Parathyroid adenoma (tissue), 2 donors: Measurements from ENCODE around the gene FIGN.

Source experiments
- H2AFZ ChIP-seq: fragments of 300-600 bp; sonication (generic); one replicate; pipeline ENCODE4 v1.7.0; 2017; ENCODE audit warnings: antibody characterized with exemption, mild to moderate bottlenecking
- H3K27ac ChIP-seq: fragments of 300-600 bp; sonication (generic); one replicate; pipeline ENCODE4 v1.7.0; 2017
- H3K27me3 ChIP-seq: fragments of 300-600 bp; sonication (generic); one replicate; pipeline ENCODE4 v1.7.0; 2017; ENCODE audit warnings: low read length; ENCODE audit not compliant: control insufficient read depth, insufficient read depth
- H3K36me3 ChIP-seq: fragments of 300-600 bp; sonication (generic); one replicate; pipeline ENCODE4 v1.7.0; 2017; ENCODE audit warnings: low read length; ENCODE audit not compliant: control insufficient read depth, insufficient read depth
- H3K4me1 ChIP-seq: fragments of 300-600 bp; sonication (generic); one replicate; pipeline ENCODE4 v1.7.0; 2017; ENCODE audit warnings: control low read depth
- H3K4me2 ChIP-seq: fragments of 300-600 bp; sonication (generic); one replicate; pipeline ENCODE4 v1.7.0; 2017; ENCODE audit warnings: low read length
- H3K4me3 ChIP-seq: fragments of 300-600 bp; sonication (generic); one replicate; pipeline ENCODE4 v1.7.0; 2017; ENCODE audit warnings: low read depth, low read length
- H3K79me2 ChIP-seq: fragments of 300-600 bp; sonication (generic); one replicate; pipeline ENCODE4 v1.7.0; 2017; ENCODE audit warnings: control low read depth
- H3K9ac ChIP-seq: fragments of 300-600 bp; sonication (generic); one replicate; pipeline ENCODE4 v1.7.0; 2017; ENCODE audit warnings: mild to moderate bottlenecking
- H3K9me3 ChIP-seq: fragments of 300-600 bp; sonication (generic); one replicate; pipeline ENCODE4 v1.7.0; 2017; ENCODE audit warnings: low read length; ENCODE audit not compliant: control insufficient read depth
- TF ChIP-seq, protein P1 (sequence below): fragments of 300-600 bp; sonication (generic); IDR thresholded peaks from one replicate; pipeline ENCODE4 v1.7.0; 2017; ENCODE audit warnings: antibody characterized with exemption, mild to moderate bottlenecking
- donor health status: primary hyperparathyroidism.

FIGN gene

DNA sequence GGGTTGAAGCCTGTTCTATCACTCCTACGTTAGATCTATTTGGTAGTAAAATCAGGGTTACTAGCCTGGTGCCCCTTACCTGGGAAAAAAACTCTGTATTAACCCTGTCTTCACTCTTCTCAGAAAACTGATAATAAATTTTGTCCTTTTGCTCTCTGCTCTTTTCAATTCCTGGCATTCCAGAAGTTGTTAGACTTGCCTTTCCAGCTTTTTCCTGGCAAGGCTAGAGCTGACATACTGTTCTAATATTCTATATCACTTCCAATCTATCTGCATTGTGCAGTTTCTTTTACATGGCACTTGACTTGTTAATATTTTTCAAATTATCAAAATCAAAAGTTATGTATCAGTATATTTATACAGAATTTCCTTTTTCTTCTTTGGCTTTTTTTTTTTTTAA is 162.2 kb downstream of the FIGN start:
- Histone ChIP-seq H2AFZ (no peak overlapping the region), H3K27ac (no peak overlapping the region), H3K4me3 (no peak overlapping the region), H3K9ac (no peak overlapping the region), H3K27me3 (no peaks in the 10 kb centered on the region), H3K36me3 (no peaks in the 10 kb centered on the region), H3K9me3 (no peaks in the 10 kb centered on the region), H3K4me2 (no peak overlapping the region), H3K4me1 (no peaks in the 10 kb centered on the region), H3K79me2 (no peaks in the 10 kb centered on the region)
- TF ChIP-seq, protein P1, sequence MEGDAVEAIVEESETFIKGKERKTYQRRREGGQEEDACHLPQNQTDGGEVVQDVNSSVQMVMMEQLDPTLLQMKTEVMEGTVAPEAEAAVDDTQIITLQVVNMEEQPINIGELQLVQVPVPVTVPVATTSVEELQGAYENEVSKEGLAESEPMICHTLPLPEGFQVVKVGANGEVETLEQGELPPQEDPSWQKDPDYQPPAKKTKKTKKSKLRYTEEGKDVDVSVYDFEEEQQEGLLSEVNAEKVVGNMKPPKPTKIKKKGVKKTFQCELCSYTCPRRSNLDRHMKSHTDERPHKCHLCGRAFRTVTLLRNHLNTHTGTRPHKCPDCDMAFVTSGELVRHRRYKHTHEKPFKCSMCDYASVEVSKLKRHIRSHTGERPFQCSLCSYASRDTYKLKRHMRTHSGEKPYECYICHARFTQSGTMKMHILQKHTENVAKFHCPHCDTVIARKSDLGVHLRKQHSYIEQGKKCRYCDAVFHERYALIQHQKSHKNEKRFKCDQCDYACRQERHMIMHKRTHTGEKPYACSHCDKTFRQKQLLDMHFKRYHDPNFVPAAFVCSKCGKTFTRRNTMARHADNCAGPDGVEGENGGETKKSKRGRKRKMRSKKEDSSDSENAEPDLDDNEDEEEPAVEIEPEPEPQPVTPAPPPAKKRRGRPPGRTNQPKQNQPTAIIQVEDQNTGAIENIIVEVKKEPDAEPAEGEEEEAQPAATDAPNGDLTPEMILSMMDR = no peak

DNA sequence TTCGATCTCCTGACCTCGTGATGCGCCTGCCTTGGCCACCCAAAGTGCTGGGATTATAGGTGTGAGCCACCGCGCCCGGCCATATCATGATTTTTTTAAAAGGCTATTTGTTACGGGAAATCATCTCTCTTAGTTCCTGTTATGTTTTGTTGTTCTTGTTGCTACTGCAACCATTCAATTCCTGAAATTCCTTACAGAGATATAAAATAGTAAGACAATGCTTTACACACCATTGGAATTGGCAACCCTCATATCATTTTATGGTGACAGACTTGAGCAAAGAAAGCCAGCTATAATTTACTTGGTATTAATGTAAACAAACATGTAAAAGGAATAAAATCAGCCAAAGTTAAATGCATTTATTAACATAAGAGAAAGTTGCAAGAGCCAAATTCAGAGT is 163.0 kb downstream of the FIGN start:
- H3K9me3 ChIP-seq = no peaks in the 10 kb centered on the region
- no peaks in the 10 kb centered on the region for H3K36me3 ChIP-seq
- H3K27ac ChIP-seq = no peak overlapping the region
- H3K4me3 ChIP-seq = no peak overlapping the region
- H3K79me2 ChIP-seq = no peaks in the 10 kb centered on the region
- H3K27me3 ChIP-seq = no peaks in the 10 kb centered on the region
- no peaks in the 10 kb centered on the region for H3K4me1 ChIP-seq
- H2AFZ ChIP-seq = no peak overlapping the region
- H3K4me2 ChIP-seq = no peak overlapping the region
- no peak overlapping the region for H3K9ac ChIP-seq
- TF ChIP-seq, protein P1 = no peak

DNA sequence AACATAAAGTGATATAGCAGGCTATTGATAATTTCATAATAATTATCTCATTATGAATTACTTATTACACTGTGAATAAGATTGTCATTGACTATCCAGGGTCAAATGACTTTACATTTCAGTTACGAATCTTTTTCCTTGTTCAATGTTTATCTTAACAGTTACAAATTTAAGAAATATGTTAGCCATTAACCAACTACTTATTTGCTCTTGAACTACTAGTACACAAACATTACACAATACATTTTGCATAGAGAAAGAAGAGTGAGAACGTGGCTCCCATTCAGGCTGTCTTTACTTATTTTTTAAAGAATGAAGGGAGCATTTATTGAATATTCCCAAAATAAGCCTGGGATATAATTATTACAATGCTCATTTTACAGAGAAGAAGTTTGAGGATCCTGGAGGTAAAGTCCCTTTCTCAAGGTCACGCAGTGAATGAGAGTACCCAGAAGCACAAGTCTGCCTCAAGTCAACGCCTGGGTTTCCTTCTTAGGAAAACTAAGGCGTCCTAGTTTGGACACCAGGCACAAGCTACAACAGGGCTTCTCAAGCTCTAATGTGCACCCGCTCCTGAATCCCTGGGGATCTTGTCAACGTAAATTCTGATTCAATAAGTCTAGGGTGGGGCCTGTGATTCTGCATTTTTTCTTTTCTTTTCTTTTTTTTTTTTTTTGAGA is 164.2 kb downstream of the FIGN start:
- Histone ChIP-seq H2AFZ (no peak overlapping the region), H3K27ac (no peak overlapping the region), H3K79me2 (no peaks in the 10 kb centered on the region), H3K9me3 (no peaks in the 10 kb centered on the region), H3K4me2 (no peak overlapping the region), H3K27me3 (no peaks in the 10 kb centered on the region), H3K36me3 (no peaks in the 10 kb centered on the region), H3K4me3 (no peak overlapping the region), H3K9ac (no peak overlapping the region), H3K4me1 (no peaks in the 10 kb centered on the region)
- TF ChIP-seq, protein P1 = no peak

DNA sequence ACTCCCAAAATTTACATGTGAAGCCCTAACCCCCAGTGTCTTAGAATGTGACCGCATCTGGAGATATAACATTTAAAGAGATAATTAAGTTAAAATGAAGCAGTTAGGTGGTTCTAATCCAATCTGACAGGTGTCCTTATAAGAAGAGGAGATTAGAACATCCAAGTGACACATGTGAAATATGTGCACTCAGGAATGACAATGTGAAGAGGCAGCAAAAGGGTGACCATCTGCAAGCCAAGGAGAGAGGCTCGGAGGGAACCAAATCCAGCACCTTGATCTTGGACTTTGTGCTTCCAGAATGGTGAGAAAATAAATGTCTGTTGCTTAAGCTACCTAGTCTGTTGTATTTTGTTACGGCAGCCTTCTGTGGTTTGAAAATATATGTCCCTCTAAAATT is 165.4 kb downstream of the FIGN start:
- TF ChIP-seq, protein P1 = no peak
- no peak overlapping the region for H3K4me3 ChIP-seq
- no peak overlapping the region for H2AFZ ChIP-seq
- no peaks in the 10 kb centered on the region for H3K9me3 ChIP-seq
- no peaks in the 10 kb centered on the region for H3K36me3 ChIP-seq
- H3K79me2 ChIP-seq = no peaks in the 10 kb centered on the region
- no peak overlapping the region for H3K9ac ChIP-seq
- no peak overlapping the region for H3K27ac ChIP-seq
- H3K4me2 ChIP-seq = no peak overlapping the region
- no peaks in the 10 kb centered on the region for H3K4me1 ChIP-seq
- no peaks in the 10 kb centered on the region for H3K27me3 ChIP-seq

DNA sequence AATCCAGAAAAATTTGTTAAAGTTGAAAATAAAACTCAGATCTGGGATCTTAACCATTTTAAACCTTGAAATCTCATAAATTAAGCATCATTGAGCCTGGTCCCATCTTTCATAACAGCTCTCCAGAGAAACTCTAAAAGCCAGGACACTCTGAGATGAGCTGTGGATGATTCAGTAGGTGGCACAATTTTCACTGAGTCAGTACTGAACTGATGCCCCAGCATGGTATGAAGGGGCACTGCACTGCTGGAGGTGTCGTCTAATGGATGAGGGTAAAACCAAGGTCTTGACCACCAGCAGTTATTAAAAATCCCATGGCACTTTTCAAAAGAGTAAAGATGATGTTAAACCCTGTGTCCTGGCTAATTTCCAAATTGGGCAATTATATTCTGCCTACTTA is 170.6 kb downstream of the FIGN start:
- no peaks in the 10 kb centered on the region for H3K79me2 ChIP-seq
- no peaks in the 10 kb centered on the region for H3K4me1 ChIP-seq
- H2AFZ ChIP-seq = no peak overlapping the region
- H3K4me2 ChIP-seq = no peak overlapping the region
- H3K36me3 ChIP-seq = no peaks in the 10 kb centered on the region
- no peaks in the 10 kb centered on the region for H3K9me3 ChIP-seq
- TF ChIP-seq, protein P1 = no peak
- no peak overlapping the region for H3K4me3 ChIP-seq
- H3K9ac ChIP-seq = no peak overlapping the region
- H3K27ac ChIP-seq = no peak overlapping the region
- H3K27me3 ChIP-seq = no peaks in the 10 kb centered on the region
